IPS-18c (cell line): Measurements from ENCODE around the gene NKIRAS1.
"Not testable (repeated sequence)": the region's sequence is repeated elsewhere in the genome, so short reads cannot be mapped to it uniquely, and the experiment has no call there.

Experiments used
- H3K4me3 ChIP-seq: 2 replicates; pipeline ENCODE4 v1.7.0; 2013; ENCODE audit warnings: low read depth, mild to moderate bottlenecking, low read length, moderate library complexity; ENCODE audit not compliant: insufficient read depth
- H3K9me3 ChIP-seq: one replicate; pipeline ENCODE4 v1.6.1; 2013; ENCODE audit warnings: mild to moderate bottlenecking, low read length, moderate library complexity; ENCODE audit not compliant: control insufficient read depth, insufficient read depth

The NKIRAS1 gene

DNA sequence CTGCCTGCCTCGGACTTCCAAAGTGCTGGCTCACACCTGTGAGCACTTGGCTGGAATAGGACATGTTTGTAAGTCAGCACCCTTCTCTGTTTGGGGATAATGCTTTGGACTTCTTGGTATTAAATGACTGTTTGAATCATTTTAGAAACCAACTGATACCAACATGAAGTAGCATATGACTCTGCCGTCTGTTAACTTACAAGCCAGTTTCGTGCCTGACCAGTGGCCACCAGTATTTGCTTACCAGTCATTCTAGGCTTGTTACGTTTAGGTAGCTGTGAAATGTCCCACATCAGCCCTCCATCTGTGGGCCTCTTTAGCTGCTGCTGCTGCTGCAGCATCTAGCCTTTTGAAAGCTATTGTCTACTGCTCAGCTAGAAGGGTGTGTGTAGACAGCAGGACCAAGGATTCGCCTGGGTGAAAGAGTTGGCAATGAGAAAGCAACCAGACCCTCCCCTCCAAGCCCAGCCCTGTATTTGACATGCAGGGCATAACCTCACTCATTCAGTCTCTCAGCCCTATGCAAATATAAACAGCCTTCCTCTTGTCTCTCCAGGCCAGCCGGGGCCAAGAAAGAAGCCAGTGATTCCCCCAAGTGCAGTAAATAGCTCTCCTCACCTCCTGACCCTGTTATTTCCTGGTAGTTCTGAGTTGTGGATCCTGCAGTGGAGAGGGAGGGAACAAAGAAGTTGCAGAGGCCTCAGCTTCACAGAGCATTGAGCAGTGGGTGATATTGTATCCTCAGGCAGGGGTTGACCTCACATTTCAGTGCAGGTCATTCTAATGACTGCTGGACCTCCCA lies 51.0 kb downstream of the NKIRAS1 start:
- H3K9me3 ChIP-seq: no peaks in the 10 kb centered on the region
- H3K4me3 ChIP-seq: no peak overlapping the region

DNA sequence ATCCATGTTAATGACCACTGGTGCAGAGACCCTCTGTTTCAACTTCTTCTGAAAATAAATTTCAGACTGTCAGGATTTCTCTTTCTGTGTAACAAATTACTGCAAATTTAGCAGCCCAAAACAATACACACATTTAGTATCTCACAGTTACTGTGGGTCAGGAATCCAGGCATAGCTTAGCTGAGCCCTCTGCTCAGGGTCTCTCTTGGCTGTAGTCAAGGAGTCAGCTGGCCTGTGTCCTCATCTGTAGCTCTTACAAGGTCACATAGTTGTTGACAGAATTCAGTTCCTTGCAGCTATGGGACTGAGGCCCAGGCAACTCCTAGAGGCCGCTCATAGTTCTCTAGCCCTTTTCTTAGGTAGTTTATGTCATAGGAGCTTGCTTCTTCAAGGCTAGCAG lies 51.9 kb downstream of the NKIRAS1 start:
- Histone ChIP-seq H3K9me3 (no peaks in the 10 kb centered on the region), H3K4me3 (no peak overlapping the region)

DNA sequence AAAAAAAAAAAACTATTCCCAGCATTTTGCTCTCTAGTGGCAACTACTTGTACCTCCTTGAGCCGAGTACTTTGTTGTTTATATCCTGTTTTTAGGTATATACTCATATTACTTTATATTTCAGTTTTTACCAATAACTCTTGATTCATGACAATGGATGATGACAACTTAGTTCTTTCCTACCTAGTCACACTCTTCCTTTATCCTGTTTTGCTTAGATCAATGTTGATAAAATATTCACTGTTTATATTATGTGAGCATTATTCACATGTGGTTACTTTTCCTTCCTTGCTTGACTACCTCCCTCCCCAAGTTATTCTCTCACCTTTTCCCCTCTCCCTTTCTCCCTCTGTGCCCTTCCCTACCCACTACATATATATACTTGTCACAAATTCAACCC lies 53.7 kb downstream of the NKIRAS1 start:
- Histone ChIP-seq H3K9me3 (no peaks in the 10 kb centered on the region), H3K4me3 (no peak overlapping the region)

DNA sequence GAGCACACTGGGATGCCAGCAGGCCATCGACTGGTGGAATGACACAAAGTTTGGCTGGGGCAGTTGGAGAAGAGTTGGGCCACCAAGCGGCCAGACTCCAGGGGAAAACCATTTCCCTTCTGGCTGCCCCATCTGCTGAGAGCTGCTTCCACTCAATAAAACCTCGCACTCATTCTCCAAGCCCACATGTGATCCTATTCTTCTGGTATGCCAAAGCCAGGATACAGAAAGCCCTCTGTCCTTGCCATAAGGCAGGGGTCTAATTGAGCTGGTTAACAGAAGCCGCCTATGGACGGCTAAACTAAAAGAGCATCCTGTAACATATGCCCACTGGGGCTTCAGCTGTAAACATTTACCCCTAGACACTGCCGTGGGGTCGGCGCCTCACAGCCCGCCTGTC lies 55.1 kb downstream of the NKIRAS1 start:
- Histone ChIP-seq H3K4me3 (no peak overlapping the region), H3K9me3 (no peaks in the 10 kb centered on the region)

DNA sequence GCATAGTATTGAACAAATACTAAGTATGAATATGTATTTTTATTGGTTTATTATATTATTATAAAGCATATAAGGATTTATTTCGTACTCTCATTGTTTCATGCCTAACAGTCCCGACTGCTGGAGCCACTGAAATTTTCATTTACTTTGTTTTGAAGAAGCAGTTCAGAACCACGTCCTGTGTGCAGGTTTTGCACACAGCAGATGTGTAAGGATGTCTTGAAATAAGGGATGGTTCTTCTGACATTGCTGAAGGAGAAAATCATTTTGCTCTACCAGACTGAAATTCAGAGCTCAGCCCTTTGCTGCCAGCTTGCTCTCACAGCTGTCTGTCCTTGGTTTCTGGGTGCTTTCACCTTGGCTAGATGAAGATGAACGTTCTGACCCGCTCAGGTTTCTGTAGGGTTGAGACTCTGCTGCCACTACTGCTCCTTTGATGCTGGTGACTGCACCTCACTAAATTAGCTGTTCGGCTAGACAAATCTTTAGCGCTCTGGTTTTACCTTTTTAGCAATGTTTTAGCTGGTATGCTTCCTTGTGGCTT lies 56.9 kb downstream of the NKIRAS1 start:
- Histone ChIP-seq H3K4me3 (no peak overlapping the region), H3K9me3 (no peaks in the 10 kb centered on the region)

DNA sequence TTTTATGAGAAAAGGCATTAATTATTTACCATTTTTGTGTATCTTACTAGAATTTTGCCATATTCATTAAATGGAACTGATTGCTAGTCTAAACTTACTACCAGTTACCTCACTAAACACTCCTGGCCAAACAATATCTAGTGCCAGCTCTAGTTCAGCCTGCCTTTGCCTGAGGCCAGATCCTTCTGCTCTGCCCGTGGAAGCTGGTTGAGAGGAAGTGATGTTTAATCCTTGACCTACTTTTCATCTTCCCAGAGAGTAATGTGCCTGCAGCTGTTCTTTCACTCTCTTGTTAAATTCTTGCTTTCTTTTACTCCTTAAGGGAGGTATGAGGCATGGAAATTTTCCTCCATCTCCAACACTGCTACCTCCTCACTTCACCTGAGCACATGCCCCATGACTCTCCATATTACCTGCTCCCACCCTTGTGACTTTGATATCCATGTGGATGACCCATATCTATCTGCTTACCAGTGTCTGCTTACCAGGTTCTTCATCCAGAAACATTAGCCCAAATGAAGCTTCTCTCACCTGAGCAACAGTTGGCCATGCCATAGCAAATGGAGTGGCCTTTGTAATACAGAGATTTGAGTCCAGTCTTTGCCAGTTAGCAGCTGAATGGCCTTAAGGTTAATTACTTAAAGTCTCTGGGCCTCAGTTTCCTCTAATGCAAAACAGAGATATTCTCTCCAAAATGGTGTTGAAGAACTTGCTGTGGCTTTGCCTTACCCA lies 57.6 kb downstream of the NKIRAS1 start:
- H3K4me3 ChIP-seq: no peak overlapping the region
- H3K9me3 ChIP-seq: no peaks in the 10 kb centered on the region

DNA sequence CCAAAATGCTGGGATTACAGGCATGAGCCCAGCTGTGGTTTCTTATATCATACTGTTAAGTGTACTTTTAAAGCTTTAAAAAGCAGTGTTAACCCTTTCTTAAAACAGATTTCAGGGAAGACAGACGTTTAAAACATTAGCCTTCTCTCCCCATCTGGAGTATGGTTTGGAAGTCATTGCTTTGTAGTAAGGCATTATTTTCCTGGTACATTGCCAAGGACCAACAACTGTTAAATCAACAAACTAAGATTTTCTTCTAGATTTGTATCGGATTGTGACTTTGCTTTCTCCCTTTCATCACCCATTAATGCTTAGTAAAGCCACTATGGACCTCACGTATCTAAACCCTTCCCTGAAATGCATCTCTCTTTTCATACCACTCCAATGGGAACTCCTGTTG lies 60.5 kb downstream of the NKIRAS1 start:
- Histone ChIP-seq H3K4me3 (no peak overlapping the region), H3K9me3 (peaks cover 2% of the 10 kb centered on the region)

DNA sequence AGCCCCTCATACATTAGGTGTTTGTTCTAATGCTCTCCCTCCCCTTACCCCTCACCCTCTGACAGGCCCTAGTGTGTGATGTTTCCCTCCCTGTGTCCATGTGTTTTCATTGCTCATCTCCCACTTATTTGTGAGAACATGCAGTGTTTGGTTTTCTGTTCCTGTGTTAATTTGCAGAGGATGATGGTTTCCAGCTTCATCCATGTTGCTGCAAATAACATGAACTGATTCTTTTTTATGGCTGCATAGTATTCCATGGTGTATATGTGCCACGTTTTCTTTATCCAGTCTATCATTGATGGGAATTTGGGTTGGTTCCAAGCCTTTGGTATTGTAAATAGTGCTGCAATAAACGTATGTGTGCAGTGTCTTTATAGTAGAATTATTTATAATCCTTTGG lies 67.3 kb downstream of the NKIRAS1 start:
- not testable (repeated sequence) for H3K9me3 ChIP-seq, H3K4me3 ChIP-seq

DNA sequence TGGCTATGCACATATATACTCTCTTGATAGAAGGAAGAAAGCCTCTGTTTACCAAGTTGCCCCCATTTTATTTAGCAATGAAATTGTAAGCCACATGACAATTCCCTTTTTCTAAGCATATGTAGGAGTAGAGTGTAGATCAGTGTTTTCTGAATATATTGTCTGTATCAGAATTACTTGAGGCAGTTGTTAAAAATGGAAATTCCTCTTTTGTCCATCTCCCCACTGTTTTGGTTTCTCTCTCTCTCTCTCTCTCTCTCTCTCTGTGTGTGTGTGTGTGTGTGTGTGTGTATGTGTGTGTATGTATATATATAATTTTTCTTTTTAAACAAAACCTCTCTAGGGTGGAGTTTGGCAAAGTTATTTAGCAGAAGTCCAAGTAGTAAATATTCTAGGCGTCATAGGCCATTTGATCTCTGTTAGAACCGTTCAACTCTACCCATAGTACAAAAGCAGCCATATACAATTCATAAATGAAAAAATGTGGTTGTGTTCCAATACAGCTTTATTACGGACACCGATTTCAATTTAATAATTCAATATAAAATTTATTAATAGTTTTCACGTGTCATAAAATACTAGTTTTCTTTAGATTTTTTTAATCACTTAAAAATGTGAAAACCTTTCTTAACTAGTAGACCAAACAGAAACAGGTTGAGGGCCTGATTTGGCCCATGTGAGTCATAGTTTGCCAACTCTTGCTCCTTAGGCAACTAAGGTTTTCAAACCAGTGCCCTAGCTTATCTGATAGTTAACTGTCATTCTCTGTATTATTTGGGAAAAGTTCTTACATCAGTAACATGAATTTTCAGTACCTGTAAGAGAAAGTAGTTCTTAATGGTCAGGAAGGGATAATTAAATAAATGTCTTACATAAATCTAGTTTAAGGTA lies 71.2 kb downstream of the NKIRAS1 start:
- no peak overlapping the region for H3K4me3 ChIP-seq
- H3K9me3 ChIP-seq: no peaks in the 10 kb centered on the region

DNA sequence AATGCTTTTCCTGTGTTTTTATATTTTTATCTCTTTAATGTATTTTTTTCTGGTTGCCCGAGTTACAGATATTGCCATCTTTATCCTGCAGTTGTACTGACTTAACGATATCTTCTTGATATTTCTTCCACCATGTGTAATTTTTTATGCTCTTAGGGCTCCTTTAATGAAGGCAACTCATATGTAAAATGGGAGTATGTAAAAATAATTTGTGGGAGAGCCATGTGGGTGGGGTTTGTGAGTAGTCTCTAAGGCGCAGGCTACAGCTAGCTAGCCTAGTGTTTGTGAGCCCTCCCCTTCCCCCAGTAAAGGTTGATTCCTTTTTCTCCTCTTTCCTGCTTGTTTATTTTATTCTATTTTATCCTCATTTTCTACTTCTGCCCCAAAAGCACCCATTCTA lies 72.9 kb downstream of the NKIRAS1 start:
- no peaks in the 10 kb centered on the region for H3K9me3 ChIP-seq
- H3K4me3 ChIP-seq: no peak overlapping the region
